Fibroblast of pulmonary artery (primary cell): Measurements from ENCODE around the gene SETD9.

ENCODE experiments used
- DNase-seq: peaks from one replicate; pipeline ENCODE4 v3.0.0-alpha.2; 2010; ENCODE audit warnings: low read depth
- H3K4me3 ChIP-seq: replicated peaks from 2 replicates; pipeline ENCODE4 v1.5.1; 2011; ENCODE audit warnings: low read depth, mild to moderate bottlenecking, control low read depth, low read length, moderate library complexity
- TF ChIP-seq, protein P1 (sequence below): IDR thresholded peaks from 2 replicates; pipeline ENCODE4 v1.5.1; 2011; ENCODE audit warnings: mild to moderate bottlenecking, control low read depth, low read length, inconsistent platforms; ENCODE audit errors: missing control alignments

The SETD9 gene

DNA sequence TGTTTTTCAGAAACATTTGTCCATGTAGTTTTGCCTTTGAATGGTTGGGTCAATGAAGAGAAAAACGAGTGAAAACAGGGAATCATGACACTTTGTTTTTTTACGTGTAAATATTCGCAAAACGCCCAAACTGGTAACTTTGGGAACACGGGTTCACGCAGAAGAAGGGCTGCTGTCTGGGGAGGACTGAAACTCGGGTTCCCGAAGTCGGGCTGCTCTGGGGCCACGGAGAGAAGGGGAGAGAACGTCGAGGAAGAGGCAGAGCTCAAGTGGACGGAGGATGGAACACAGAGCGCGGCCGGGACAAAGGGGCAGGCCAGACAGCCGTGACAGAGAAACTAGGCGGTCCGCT is 478 bp upstream of the SETD9 start:
- TF ChIP-seq, protein P1, sequence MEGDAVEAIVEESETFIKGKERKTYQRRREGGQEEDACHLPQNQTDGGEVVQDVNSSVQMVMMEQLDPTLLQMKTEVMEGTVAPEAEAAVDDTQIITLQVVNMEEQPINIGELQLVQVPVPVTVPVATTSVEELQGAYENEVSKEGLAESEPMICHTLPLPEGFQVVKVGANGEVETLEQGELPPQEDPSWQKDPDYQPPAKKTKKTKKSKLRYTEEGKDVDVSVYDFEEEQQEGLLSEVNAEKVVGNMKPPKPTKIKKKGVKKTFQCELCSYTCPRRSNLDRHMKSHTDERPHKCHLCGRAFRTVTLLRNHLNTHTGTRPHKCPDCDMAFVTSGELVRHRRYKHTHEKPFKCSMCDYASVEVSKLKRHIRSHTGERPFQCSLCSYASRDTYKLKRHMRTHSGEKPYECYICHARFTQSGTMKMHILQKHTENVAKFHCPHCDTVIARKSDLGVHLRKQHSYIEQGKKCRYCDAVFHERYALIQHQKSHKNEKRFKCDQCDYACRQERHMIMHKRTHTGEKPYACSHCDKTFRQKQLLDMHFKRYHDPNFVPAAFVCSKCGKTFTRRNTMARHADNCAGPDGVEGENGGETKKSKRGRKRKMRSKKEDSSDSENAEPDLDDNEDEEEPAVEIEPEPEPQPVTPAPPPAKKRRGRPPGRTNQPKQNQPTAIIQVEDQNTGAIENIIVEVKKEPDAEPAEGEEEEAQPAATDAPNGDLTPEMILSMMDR: no peak
- peak overlapping the region; percentile 68 for H3K4me3 ChIP-seq
- no peak for DNase-seq

DNA sequence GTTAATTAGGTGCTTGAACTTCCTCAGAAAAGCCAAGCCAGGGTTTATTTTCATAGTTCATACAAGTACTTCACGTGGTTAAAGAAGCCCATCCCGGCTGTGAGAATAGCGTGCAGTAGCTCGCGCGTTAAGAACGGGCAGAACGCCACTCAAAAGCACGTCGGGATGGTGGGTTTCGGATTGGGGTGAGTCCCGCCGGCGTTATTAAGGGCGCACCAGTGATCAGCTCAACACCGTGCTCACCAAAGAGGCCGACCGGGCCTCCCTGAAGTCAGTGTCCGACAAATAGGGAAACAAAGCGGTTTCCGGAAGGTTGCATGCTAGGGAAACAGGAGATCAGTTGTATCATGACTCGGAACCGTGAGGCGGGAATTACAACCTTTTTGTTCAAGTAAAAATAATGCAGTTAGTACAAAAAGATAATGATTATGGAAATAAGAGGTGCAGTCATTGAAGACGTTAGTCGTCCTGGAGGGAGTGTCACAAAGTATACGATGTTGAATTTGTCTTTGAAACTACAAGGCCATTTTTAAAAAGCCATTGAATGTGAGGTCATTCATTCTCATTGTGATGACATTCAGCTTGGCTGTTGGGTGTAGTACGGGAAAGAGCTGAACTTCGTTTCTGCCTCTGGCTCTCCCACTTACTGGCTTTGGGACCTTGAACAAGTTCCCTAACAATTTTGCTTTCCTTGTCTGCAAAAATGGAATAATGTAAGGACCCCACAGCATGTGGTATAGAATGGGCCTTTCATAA is 992 bp downstream of the SETD9 start:
- DNase-seq: no peak
- H3K4me3 ChIP-seq: peak overlapping the region; percentile 72
- TF ChIP-seq, protein P1: no peak

DNA sequence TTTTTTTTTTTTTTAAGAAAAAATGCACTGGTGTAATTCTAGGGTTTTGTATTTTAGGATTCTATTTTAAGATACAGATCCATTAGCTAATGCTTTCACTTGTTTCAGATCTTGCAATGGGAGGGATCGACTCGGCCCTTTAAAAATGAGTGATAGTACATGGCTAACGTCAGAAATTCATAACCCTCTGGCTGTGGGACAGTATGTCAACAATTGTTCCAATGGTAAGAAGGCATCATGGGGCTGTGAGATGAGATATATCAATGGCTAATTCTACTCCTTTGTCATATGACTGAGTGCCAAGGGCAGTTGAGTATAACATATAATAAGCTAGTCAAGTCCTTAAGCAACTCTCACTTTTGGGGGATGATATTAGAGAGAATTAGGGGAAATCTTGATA is 4.4 kb downstream of the SETD9 start:
- DNase-seq: no peak
- TF ChIP-seq, protein P1: no peak
- no peak overlapping the region for H3K4me3 ChIP-seq

DNA sequence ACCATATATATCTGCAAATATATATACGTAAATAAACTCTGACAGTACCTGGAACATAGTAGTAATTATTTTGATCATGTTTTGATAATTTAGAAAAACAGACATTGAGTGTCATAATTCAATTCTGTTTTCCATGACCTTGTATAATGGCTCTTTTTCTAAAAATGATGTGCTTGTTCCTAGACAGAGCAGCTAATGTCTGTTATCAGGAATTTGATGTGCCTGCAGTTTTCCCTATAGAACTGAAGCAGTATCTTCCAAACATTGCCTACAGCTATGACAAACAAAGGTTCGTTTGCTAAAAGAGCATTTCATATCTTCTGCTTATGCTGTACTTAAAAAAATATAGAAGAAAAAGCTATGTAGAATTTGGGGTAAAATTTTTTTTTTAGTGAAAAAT is 5.3 kb downstream of the SETD9 start:
- TF ChIP-seq, protein P1: no peak
- DNase-seq: no peak
- no peak overlapping the region for H3K4me3 ChIP-seq

DNA sequence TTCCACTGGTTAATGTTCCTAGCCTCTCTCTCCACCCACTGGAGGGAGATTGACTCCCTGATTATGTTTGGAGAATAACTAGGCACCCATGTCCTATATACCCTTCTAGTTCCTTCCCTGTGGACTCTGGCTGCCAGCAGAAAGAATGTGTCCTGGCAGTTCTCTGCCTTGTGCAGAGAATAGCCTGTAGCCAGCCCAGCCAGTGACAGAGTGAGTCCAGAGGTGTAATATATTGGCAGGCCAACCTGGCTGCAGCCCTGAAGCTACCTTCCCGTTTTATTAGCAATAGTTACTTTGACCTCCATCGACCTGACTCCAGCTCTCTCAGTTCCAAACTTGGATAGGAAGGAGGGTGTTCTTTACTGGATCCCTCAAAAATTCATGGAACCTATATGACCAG is 8.1 kb downstream of the SETD9 start:
- TF ChIP-seq, protein P1: no peak
- H3K4me3 ChIP-seq: no peak overlapping the region
- DNase-seq: no peak

DNA sequence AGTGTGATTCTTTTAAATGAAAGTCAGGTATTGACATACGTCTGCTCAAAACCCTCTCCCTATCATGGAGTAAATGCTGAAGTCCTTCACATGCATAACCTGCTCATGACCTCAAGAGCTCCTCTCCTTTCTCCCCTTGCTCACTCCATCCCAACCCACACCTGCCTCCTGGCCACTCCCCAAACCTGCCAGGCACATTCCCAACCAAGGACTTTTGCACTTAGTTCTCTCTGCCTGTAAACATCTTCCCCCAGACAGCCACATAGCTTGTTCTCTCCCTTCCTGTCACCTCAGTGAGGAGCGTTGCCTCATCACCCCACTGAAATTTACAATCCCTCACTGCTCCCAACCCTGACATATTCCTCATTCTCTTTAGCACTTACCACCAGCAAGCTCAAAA is 8.7 kb downstream of the SETD9 start:
- no peak for DNase-seq
- H3K4me3 ChIP-seq: no peak overlapping the region
- TF ChIP-seq, protein P1: no peak

DNA sequence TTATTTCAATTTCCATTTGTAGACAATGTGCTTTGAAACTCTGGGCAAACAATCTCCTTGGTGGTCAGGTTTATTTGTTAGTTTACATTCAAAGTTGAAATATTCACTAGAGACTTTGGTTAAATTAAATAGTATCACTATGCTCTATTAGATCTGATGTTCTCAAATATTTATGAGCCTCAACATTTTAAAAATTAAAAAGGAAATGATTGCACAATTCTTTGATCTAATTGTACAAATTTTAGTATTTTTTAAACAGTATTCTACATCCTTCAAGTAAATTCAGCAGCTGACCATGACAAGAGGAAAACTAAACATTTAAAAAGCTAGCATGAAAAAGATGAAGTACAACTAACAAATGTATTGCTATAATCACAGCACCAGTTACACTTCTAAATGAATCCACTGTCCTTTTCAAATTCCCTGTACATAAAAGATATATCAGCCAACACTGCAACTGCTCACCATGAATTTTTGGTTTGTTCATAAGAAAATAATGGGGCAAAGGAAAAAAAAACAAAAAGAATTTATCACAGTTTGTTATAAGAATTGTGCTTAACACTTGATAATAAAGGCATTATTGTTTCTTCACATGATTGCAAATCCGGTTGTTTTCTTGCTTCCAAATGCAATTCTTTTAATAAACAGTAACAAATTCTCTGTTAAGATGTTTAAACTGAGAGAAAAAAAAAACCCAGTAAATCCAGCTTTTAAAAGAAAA is 10.7 kb downstream of the SETD9 start:
- TF ChIP-seq, protein P1: no peak
- no peak overlapping the region for H3K4me3 ChIP-seq
- DNase-seq: no peak
